Adipose tissue (tissue), 3 donors: ENCODE measurements around the gene PTRH2. TPM values are rescaled to one million over a fixed set of nuclear protein-coding genes. Genes with fewer than 3 reads are reported as not detected.
"Not testable (repeated sequence)": the region's sequence is repeated elsewhere in the genome, so short reads cannot be mapped to it uniquely, and the experiment has no call there.

Source experiments
- H3K27ac ChIP-seq: one replicate; pipeline ENCODE4 v1.5.1; 2013; ENCODE audit warnings: low read depth, low read length
- WGBS, 3 donors: extraction: QIAGEN DNeasy Blood & Tissue Kit; methylation state at CpG; one replicate each; pipeline ENCODE4 v1.1.7; 2013; 5-methylcytosine and 5-hydroxymethylcytosine counted together
- polyA plus RNA-seq, 3 donors: library from polyadenylated mRNA; stranded (reverse); fragments of 200-250 nt; gene quantifications; one replicate each; pipeline ENCODE4 v1.2.3, GENCODE V29; 2013
- donor health status: healthy with polysubstance abuse.
- donor health status: Bipolar disorder and iron deficiency.
- donor health status: healthy.

The PTRH2 gene
- 10 to 100 TPM; 12.8 to 35.4 (median 24.0) TPM for polyA plus RNA-seq

DNA sequence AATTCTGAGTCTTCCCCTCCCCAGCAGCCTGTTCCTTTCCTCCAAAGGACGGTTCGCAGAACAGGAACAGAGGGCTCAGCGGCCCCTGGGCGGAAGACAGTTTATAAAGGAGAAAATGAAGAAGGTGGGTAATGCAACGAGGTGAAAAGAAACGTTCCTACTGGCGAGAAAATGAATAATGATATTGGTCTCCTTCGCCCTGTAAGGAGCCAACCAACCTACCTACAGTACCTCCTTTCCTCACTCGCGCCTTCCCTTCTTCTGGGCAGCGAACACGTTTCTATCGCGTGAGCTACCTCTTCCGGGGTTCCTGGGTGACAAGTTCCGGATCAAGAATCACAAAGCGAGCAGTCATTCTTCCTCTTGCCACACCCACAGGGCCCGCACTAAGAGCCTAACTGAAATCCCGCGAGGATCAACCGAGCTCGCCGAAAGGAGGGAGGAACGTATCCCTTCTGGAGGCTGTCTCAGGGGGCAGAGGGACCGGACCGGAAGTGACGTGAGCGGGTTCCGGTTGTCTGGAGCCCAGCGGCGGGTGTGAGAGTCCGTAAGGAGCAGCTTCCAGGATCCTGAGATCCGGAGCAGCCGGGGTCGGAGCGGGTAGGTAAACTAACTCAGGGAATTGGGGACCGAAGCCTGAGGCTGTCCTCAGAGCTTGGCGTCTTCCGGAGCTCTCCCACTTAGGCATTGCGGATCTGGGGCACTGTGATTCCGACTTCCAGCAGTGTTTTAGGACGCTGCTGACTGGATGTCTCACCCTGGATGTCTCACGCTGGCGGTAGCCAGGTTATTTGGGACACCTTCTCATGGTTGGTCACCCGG, at the start of gene PTRH2, which contains the start of gene VMP1:
Gene PTRH2, minus strand, starts transcription at position 282 of the 822 bp plus-strand sequence. CDS start 9,452 bp downstream, outside the sequence.
Gene VMP1, plus strand, starts transcription at position 506 of the 822 bp plus-strand sequence. CDS start 23,793 bp downstream, outside the sequence.
- 0 to 1% (median 0%) methylated on average over 45 of the region's 45 CpGs for WGBS, 3 donors
- H3K27ac ChIP-seq = peak within 1 kb of the TSS; percentile 70

GRCh38 chr17:59756236-59756818, 49.1 kb upstream of the PTRH2 start:
- WGBS, 3 donors = 30 to 58% (median 48%) methylated on average over 3 of the region's 3 CpGs
- H3K27ac ChIP-seq = no peak overlapping the region

- 94 to 96% (median 94%) methylated on average over 12 of the region's 12 CpGs for WGBS, 3 donors
- not testable (repeated sequence) for H3K27ac ChIP-seq
Measured at GRCh38 chr17:59755069-59755468, 47.8 kb upstream of the PTRH2 start.

GRCh38 chr17:59754552-59754951, 47.3 kb upstream of the PTRH2 start:
- H3K27ac ChIP-seq = no peak overlapping the region

DNA sequence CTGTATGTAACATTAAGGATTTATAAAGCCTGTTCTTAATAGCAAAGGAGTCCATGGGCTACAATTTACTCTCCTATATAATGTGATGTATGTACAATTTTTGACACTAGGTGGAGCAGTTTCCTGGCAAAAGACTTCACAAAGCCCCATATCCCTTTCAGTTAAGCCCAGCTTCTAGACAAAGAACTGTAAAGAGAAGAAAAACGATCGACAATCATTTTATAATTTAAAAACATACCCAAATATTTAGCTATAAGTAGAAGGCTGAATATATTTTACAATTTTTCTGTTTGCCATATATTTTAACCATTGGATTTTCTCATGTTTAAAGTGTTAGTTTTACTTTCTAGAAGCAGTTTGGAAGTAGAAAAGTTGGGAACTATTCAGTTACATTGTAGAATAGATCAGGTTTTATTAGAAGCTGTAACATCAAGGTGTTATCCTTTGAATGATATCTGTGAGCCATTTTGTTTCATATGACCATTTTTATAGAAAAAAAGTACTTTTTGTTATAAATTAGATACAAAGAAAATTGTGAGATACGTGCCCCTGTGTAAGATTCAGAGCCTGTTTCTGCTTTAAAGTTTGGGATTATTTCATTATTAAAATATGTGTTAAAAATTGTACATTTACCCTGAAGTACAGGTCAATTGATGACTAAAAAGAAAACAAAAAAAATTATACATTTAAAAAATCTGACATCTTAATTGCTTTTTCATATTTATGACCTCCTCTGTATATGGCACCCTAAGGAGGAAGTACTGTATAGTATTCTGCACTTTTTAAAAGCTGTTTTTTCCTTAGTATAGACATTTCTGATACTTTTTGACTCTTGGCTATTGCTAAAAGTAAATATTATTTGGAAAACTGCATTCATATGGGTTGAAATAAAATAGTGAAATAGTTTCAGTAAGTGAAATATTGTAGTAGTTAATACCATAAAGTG, 46.6 kb upstream of the PTRH2 start:
- no peak overlapping the region for H3K27ac ChIP-seq
- 19 to 30% (median 25%) methylated on average over 3 of the region's 3 CpGs for WGBS, 3 donors

DNA sequence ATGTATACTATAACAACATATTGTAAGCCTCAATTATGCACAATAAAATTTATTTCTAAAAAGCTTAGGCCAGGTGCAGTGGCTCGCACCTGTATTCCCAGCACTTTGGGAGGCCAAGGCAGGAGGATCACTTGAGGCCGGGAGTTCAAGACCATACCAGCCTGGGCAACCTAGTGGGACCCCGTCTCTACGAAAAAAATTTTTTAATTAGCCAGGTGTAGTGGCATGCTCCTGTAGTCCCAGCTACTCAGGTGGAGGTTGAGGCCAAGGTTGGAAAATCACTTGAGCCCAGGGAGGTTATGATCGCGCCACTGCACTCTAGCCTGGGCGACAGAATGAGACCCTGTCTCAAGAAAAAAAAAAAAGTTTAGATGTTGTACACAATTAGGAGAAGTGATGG, 45.7 kb upstream of the PTRH2 start:
- 81 to 91% (median 81%) methylated on average over 7 of the region's 7 CpGs for WGBS, 3 donors
- no peak overlapping the region for H3K27ac ChIP-seq

GRCh38 chr17:59752446-59752845, 45.2 kb upstream of the PTRH2 start:
- H3K27ac ChIP-seq = no peak overlapping the region

GRCh38 chr17:59751955-59752413, 44.8 kb upstream of the PTRH2 start:
- WGBS, 3 donors = 89 to 93% (median 90%) methylated on average over 11 of the region's 11 CpGs
- no peak overlapping the region for H3K27ac ChIP-seq

GRCh38 chr17:59748591-59748990, 41.4 kb upstream of the PTRH2 start:
- 98 to 100% (median 99%) methylated on average over 1 of the region's 1 CpG for WGBS, 3 donors

GRCh38 chr17:59746849-59747445, 39.7 kb upstream of the PTRH2 start:
- 92 to 93% (median 92%) methylated on average over 4 of the region's 4 CpGs for whole genome bisulfite sequencing, 3 donors
- H3K27ac ChIP-seq = no peak overlapping the region

More at GRCh38 chr17:59748591-59748990, 41.4 kb upstream of the PTRH2 start:
- no peak overlapping the region for H3K27ac ChIP-seq

GRCh38 chr17:59745040-59745439, 37.8 kb upstream of the PTRH2 start:
- no peak overlapping the region for H3K27ac ChIP-seq
- WGBS, 3 donors = 86 to 98% (median 95%) methylated on average over 2 of the region's 2 CpGs

DNA sequence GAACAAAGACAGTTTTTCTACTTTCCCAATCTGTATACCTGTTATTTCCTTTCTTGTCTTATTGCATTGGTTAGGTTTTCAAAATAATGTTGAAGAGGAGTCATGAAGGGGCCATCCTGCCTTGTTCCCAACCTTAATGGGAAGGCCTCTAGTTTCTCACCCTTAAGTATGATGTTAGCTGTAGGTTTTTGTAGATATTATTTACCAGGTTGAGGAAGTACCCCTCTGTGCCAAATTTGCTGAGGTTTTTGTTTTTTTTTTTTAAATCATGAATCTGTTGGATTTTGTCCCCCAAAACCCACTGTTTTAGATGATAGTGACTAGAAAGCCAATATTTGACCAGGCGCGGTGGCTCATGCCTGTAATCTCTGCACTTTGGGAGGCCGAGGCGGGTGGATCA, 36.6 kb upstream of the PTRH2 start:
- 96 to 99% (median 98%) methylated on average over 4 of the region's 4 CpGs for WGBS, 3 donors
- H3K27ac ChIP-seq = no peak overlapping the region

- 91 to 96% (median 92%) methylated on average over 3 of the region's 3 CpGs for WGBS, 3 donors
Measured at GRCh38 chr17:59737324-59737723, 30.1 kb upstream of the PTRH2 start.

DNA sequence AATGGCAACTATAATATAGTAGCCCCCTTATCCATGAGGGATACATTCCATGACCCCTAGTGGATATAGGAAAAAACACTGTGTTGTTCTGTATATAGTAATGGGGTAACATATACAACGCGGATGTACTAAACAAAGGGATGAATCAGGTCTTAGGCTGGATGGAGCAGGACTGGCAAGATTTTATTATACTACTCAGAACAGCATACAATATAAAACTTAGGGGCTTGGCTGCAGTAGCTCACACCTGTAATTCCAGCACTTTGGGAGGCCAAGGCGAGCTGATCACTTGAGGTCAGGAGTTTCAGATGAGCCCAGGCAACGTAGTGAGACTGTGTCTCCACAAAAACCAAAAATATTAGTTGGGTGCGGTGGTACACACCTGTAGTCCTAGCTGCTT, 27.0 kb upstream of the PTRH2 start:
- H3K27ac ChIP-seq = no peak overlapping the region
- WGBS, 3 donors = 99 to 100% (median 99%) methylated on average over 5 of the region's 5 CpGs

More at GRCh38 chr17:59737324-59737723, 30.1 kb upstream of the PTRH2 start:
- H3K27ac ChIP-seq = no peak overlapping the region

- WGBS, 3 donors = 93 to 99% (median 98%) methylated on average over 2 of the region's 2 CpGs
- no peak overlapping the region for H3K27ac ChIP-seq
Measured at GRCh38 chr17:59733697-59734096, 26.5 kb upstream of the PTRH2 start.

DNA sequence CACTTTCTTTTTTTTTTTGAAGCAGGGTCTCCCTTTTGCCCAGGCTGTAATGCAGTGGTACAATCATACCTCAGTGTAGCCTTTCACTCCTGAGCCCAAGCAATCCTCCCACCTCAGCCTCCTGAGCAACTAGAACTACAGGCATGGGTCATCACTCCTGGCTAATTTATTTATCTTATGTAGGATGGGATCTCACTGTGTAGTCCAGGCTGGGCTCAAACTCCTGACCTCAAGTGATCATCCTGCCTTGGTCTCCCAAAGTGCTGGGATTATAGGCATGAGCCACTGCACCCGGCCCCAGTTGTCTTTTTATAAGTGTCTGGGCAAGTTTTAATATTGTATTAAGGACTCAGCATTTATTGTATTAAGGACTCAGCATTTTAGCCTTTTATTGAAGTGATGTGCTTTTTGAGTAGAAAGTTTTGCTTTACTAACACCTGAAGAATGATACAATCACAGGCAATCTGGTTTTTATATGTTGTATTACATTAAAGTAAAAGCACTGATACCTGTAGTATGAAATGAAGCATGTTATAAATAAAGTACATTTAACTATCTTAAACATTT, 23.1 kb upstream of the PTRH2 start:
- no peak overlapping the region for H3K27ac ChIP-seq
- WGBS, 3 donors = 86 to 92% (median 91%) methylated on average over 1 of the region's 1 CpG

DNA sequence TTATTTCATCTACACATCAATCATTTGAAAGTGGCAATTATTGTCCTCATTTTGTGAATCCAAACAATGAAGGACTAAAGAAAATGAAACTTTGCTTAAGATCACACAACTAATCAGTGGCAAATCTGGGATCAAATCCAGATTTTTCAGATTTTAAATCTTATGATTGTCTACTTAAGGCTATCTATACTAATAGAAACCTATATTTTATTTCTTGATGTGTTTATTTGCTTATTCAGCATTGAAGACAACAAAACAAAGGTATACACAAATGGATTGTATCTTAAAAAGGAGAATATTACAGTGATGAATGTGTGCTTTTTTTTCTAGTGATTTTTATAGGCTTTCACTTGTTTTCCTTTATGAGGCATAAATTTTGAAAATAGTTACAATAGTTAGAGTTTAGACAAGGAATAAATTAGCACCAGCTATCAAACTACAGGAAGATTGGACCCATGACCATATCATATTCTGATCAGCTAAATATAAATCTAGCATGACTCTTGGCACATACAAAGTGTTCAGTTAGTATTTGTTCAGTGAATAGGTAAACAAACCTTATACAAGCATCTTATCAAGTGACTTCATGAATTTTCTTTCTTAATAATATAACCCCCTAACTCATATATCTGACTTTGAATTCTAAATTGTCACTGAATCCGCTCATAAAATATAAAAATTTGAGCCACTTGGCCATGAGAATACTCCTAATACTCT, 20.7 kb upstream of the PTRH2 start:
- 99 to 100% (median 100%) methylated on average over 1 of the region's 1 CpG for WGBS, 3 donors

More for the DNA sequence above, 20.7 kb upstream of the PTRH2 start:
- H3K27ac ChIP-seq = no peak overlapping the region
